HT-29 (cell line): ENCODE results near the gene PDE7B. TPM values are rescaled to one million over a fixed set of nuclear protein-coding genes. Genes with fewer than 3 reads are reported as not detected.
"Not testable (repeated sequence)": the region's sequence is repeated elsewhere in the genome, so short reads cannot be mapped to it uniquely, and the experiment has no call there.

Source experiments
- DNase-seq: peaks from one replicate; pipeline ENCODE4 v3.0.0-alpha.2; 2015; ENCODE audit warnings: low spot score
- total RNA-seq: library from RNA; depleted of rRNA; stranded (reverse); fragments of >200 nt; shearing (Covaris generic); gene quantifications from 2 replicates; pipeline ENCODE4 v1.2.3, GENCODE V29; 2014

PDE7B gene
- total RNA-seq, 1 experiment from 2014 or later: not detected

DNA sequence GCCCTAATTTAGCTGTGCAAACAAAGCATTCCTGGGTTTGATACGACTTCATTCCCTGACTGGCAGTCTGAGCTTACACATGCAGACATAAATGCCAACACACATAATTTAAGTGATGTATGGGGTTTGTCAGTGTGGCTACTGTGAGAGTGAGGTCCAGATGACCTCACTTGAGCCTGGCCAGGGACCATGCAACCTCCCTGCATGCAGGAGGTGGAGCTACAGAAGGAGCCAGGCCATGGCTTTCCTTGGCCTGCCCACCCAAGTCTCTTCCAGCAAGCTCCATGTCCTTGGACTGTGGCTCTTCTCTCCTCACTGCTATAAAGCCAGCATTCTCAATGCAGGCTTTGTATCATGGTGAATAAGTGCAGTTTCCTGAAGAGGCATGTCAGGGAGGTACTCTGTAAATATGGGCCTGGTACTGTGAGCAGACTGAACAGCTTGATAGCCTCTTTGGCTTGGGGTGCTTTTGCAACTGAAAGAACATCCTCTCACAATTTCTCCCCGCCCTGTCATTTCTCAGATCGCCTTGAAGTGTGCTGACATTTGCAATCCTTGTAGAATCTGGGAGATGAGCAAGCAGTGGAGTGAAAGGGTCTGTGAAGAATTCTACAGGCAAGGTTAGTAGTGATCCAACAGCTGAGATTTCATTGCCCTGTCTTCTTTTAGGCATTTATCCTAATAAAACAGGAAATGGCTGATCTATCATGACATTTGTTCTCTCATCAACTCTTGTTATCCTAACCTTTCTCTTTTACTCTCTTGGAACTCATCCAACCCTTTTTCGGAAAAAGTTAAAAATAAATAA, 329.4 kb downstream of the PDE7B start:
- peak; percentile 1 for DNase-seq

DNA sequence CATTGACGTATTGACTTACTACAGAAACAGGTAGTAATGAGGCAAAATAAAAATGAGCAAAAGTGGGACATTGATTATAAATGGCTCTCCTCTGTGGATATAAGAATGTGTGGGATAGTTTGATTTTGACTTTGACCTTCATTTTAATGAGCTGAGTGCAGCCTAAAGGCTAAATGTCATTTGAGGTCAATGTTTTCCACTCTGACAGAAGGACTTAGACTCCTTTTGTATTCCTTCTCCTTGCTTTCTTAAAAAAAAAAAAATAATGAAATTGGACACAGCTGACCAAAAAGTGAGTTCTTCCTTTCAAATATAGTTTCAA, 330.0 kb downstream of the PDE7B start:
- DNase-seq: no peak

DNA sequence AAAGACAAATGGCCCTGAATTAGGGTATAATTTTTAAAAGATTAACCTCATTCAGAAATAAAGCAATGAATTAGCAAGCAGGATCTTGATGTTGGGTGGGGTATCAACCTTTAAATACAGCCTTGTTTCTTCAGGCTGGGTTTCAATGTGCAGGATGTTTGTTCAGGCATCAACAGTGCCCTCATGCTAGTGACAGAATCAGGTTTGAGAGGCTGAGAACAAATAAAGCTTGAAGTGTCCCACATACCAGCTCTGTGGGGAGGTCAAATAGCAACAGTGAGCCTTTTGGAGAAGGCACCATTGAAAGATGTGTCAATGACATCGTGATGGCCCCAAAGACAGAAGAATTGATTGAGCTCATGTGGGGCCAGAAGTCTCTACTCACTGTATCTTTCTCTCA, 330.4 kb downstream of the PDE7B start:
- no peak for DNase-seq

DNA sequence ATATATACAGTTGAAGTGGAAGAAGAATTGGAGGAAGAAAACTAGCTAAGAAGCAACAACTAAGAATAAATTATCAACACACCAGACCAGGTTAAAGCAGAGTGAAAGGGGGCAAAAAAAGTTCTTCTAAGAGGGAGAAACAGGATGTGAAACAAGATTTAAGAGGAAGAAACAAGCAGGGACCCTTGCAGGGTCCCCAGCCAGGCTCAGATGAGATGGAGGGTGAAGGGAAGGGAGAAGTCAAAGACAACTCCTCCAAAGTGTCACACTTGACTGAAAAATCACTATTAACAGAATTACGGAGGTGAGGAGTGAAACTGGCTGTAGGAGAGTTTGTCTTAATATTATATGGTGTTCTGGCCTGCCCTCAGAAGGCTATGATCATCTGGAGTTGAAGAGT, 333.2 kb downstream of the PDE7B start:
- no peak for DNase-seq

DNA sequence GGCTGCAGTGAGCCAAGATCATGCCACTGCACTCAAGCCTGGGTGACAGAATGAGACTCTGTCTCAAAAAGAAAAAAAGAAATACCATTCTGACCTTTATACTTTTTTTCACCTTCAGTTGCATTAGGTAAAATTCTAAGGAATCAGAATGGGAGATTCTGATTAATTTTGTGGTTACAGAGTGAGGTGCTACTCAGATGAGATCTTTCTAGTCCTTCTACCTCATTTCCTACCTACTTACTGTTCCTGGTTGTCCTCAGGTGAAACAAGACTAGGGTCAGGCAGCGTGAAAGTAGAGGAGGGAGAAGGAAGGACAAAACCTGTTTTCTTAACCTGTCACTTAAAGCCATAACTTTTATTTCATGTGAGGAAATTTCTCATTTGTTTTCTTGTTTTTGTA, 334.9 kb downstream of the PDE7B start:
- no peak for DNase-seq

DNA sequence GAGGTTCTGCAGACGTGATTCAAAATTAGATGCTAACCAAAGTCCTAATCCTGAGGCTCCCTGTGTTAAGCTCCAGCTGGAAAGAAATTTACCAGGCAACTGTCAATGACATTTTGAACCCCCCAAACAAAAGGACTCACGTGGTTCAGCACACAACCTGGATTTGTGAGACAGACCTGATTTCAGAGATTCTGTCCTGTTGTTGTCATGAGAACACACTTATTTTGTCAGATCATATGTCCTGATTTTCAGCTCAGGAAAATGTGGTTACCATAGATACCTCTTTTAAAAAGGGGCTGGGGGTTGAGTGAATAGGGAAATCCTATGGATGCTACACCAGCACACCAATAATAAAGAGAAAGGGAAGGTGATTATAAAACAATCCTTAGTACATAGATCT, 337.0 kb downstream of the PDE7B start:
- DNase-seq: no peak

DNA sequence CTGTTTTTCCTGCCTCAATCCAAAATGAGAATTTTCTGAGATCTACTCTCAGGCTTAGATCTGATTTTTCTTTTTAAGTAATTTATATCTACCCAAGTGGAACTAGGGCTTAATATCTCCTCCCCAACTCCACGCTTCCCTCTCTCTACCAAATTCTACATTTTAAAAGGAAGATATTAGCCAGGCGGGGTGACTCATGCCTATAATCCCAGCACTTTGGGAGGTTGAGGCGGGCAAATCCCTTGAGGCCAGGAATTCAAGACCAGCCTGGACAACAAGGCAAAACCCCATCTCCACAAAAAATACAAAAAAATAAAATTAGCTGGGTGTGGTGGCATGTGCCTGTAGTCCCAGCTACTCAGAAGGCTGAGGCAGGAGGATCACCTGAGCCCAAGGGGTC, 337.6 kb downstream of the PDE7B start:
- DNase-seq: no peak

DNA sequence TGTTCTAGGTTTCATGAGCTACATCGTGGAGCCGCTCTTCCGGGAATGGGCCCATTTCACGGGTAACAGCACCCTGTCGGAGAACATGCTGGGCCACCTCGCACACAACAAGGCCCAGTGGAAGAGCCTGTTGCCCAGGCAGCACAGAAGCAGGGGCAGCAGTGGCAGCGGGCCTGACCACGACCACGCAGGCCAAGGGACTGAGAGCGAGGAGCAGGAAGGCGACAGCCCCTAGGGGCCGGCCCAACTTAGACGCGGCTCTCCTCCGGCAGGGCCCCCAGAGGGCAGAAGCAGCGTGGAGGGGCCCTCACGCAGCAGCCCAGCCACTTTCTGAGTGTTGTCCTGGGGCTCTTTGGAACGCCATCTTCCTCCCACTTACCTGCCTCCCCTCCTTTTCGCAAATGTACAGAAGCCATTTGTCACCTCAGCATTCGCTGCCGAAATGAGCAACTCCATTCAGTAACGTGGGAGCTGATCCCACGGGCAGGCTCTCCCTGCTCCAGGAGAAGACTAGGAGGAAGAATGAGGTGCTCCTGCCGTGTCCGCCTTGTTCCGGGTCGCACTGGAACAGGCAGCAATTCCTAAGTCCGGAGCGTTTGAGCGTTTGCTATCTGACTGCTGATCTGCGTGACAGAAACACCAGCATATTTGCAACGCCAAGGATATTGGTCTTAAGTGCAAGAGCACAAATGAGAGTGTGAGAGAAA, 340.3 kb downstream of the PDE7B start:
- no peak for DNase-seq

DNA sequence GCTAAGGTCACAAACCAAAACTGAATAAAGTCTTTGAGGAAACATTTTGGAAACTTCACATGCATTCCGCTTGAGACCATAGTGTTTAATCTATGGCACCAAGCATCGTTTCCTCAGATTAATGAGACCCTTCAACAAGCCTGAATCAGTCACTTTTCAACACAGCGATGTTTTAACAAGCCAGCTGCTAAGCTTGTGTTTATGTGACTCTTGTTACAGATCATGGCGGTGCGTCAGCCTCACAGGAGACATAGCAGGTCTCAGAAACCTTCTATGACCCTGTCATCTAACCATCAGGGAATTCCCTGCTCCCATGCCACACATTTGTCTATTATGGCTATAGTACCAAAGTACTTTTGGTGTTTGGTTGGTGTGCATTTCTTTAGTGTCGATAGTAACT, 341.4 kb downstream of the PDE7B start:
- no peak for DNase-seq

DNA sequence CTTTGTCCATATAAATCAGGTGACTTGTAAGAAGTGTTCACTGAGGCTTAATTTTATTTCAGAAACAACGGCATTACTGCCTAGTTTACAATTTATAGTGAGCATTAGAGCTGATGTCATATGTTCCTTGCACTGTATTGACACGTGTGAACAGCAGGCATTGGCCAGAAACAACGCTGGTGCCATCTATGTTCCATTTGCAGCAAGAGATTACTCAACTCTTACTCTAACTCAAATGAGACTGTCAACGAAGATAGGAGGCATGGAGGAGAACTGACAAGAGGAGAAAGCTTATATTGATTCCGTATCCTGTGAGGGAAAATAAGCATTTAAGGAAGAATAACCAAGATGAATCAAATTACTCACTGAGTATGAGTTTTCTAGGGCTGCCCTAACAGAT, 350.2 kb downstream of the PDE7B start:
- no peak for DNase-seq

DNA sequence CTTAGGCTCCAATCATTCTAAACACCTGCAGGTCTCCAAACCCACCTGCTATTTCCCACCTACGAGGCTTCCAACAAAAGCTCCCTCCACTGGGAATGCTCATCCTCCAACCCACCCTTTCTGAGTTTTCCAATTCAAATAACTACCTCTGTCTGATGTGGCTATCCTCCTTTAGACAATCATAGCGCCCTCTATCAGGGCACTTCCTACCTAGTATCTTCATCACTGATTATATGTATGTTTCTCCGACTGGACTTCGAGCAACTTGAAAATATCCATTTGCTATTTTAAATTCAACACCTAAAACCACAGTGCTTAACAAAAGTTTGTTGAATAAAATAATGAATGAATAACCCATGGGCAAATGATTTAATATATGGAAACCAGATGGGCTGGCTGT, 357.3 kb downstream of the PDE7B start:
- no peak for DNase-seq

DNA sequence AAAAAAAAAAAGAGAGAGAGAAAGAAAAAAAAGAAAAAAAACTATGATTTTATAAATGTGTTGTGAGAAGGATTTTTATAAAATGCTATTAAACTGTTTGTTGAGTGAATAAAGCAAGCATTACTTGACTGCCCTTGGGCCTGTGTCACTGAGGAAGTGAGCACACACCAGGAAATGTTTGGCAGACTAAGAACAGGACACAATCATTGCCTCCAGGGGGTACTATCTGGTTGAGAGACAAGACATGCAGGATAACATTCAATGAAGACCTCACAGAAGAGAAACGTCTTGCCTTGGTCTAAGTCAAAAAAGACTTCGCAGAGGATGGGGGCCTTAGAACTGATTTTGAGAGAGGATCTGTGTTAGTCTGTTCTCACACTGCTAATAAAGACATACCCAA, 358.0 kb downstream of the PDE7B start:
- DNase-seq: no peak

DNA sequence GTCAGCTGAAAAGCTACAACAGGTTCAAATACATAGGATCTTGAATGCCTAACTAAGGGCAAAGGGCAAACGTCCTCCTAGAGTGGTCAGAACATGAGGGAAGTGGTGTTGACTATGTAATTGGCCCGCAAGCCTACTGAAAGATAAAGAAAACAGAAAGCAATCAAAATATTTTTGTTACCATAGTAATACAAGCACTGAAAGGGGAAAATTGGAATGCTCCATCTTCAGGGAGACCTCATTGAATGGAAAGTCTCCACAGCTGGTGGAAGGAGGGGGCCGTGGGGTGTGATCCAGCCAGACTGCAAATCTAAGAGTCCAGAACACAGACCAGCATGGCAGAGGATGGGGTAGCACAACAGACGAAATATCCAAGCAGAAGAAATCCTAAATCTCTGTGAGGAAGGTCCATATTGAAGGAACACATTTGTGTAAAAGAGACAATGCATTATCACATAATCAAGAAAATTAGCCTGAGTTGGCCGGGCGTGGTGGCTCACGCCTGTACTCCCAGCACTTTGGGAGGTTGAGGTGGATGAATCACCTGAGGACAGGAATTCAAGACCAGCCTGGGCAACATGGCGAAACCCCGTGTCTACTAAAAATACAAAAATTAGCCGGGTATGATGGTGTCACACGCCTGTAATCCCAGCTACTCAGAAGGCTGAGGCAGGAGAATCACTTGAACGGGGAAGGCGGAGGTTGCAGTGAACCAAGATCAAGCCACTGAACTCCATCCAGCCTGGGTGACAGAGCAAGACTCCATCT, 359.1 kb downstream of the PDE7B start:
- no peak for DNase-seq

DNA sequence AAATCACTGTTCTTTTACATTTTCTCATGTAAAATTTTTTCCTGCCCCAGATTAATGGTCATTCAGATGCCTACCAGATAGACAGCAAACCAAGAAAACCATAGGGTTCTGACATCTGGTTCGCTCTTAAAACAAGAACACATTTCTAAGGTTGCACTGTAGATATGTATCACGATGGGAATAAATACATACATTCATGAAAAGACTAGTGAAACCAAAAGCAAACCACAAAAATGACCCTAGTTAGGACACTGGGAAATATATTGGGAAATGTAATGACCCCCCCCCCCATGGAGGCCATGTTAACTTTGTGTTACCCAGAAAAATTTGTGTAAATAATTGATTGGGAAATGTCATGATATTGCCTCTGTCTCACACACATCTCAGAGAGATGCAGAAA, 361.1 kb downstream of the PDE7B start:
- no peak for DNase-seq

DNA sequence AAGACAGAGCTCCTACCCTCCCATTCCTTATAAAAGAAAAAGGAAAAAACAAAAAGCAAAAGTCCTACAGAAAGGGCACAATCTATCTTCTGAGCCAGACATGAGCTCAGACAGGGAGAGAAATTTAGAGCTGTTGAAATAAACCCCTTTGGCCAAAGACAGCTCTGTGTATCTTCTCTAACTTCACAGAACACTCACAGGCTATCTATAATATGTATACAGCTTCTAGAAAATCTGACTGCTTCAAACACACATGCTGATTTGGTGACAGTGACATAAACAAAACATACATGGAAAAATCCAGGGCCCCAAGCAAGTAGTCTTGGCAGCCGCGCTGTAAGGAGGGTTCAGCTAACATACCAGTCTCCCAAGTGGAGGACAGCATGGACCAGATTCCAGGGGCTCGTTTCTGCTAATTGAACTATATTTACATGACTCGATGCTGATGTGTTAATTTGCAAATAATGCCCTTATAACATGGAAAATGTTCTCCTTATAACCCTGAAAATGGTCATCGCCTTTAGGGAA, 361.6 kb downstream of the PDE7B start:
- no peak for DNase-seq

DNA sequence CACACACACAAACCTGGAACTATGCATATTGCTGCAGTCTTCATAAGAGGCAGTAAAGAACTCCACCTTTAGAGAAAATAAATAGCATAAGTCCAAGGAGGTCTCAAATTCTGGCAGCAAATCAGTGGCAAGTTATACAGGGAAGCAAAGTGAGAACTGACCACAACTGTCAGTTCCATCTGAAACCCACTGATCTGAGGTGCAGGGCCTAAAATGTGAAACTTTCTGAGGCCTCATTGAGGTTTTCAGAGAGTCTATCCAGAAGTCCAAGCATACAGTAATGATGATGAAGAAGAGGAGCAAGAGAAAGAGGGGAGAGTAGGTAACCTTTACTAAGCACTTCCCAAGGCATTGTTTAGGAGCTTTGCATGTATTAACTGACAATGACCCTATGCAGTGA, 362.4 kb downstream of the PDE7B start:
- DNase-seq: no peak

DNA sequence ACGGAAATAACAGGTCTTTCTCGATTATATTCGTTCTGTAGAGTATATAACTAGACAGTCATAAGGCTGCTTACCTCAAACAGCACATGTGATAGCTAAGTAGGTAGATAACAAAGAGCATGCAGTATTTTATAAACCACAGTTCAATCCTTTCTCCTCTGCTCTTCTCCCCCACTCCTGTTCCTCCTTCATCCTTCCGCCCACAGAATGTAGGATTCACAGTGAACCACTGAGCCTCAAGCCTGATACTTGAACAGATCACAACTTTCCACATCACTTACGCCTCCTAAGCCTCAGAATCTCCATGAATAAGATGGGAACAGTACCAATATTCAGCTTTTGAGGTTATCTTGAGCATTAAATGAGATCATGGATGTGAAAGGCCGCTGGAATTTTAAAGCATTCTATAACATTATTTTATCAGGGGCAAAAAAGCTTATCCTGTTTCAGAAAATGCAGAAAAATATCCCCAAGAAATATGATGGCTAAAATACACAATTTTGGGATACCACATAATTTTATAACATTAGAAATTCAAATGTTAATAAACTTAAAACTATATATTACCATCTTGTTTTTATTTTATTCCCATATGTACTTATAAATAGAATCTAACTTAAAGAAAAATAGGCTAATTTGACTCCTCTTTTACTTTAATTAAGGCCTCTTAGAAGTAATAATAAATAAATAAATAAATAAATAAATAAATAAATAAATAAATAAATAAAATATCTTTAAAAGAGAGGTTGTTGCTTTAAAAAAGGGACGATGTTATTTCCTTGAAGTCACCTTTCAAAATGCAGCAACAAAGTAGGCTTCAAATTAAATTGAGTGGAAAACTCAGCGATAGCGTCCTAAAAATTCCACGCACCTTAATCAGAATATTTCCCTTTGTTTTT, 365.3 kb downstream of the PDE7B start:
- no peak for DNase-seq

DNA sequence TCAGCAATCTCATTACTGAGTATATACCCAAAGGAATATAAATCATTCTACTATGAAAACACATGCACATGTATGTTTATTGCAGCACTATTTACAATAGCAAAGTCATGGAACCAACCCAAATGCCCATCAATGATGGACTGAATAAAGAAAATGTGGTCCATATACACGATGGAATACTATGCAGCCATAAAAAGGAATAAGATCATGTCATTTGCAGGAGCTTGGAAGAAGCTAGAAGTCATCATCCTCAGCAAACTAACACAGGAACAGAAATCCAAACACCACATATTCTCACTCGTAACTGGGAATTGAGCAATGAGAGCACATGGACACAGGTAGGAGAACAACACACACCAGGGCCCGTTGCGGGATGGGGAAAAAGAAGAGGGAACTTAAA, 373.5 kb downstream of the PDE7B start:
- not testable (repeated sequence) for DNase-seq

DNA sequence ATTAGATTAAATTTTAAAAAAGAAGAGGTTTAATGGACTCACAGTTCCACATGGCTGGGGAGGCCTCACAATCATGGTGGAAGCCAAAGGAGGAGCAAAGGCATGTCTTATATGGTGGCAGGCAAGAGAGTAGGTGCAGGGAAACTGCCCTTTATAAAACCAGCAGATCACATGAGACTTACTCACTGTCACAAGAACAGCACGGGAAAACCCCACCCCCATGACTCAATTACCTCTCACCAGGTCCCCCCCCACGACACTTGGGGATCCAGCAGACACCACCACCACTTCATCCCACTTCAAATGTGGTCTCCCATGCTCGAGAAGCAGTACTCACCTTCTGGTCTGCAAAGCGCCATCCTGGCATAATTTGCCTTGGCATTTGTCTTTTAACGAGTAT, 374.0 kb downstream of the PDE7B start:
- no peak for DNase-seq

DNA sequence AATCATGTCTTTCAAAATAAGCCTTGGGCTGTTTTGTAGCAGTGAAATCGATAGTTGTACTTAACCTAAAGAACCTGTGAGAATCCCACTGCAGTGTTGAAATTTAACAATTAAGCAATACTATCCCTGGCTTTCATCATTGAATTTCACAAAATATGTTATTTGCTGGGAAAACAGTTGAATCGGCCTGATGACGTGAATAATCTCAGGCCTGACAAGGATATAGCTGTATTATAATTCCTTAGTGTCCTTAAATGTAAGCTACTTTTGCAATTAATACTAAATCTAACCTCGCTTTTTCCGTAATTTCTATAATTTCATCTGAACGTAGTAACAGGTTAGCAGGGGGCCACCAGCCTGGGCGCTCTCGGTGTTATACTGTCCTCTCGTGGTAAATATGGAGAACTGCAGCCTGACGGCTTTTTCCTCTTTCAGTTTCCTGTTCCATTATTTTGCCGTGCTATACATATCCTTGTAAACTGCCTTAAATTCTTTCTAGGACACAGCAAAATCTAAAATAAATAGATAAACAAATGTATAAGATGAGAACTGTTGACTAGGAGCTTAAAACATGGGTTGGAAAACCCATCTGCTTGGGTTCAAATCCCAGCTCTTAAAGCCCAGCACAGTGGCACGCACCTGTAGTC, 374.6 kb downstream of the PDE7B start:
- peak; percentile 66 for DNase-seq
